GM12878 (cell line): Measurements from ENCODE around the gene STK38. TPM values are rescaled to one million over a fixed set of nuclear protein-coding genes. Genes with fewer than 3 reads are reported as not detected.

Experiments
- ATAC-seq: fragments of 200-7000 bp; cut with Tn5 transposase; 3 replicates; pipeline ENCODE4 v1.9.1; 2020; ENCODE audit warnings: mild to moderate bottlenecking, moderate library complexity
- BruUV-seq: library from RNA; stranded (reverse); fragments of 400-500 nt; replicated peaks from 2 replicates; lab custom pipeline; 2021; lab: Mats Ljungman, UMichigan
- CTCF ChIA-PET: fragments of 300-600 bp; sonication (Branson Sonifier 250); formaldehyde crosslinking; extraction: SDS; loops from one replicate; lab custom pipeline; 2021; ENCODE audit warnings: inconsistent platforms; lab: Yijun Ruan, JAX
- POLR2A ChIA-PET: fragments of 350-600 bp; formaldehyde crosslinking; extraction: SDS; loops from one replicate; lab custom pipeline; 2021; ENCODE audit warnings: inconsistent platforms; lab: Charles Lee
- RAD21 ChIA-PET: fragments of 300-600 bp; sonication (Branson Sonifier 250); formaldehyde crosslinking; loops from one replicate; lab custom pipeline; 2023; ENCODE audit warnings: antibody characterized with exemption; ENCODE audit not compliant: unreplicated experiment; lab: Charles Lee
- SMC1A ChIA-PET: fragments of 300-600 bp; sonication (Branson Sonifier 250); formaldehyde crosslinking; loops from one replicate; lab custom pipeline; 2023; ENCODE audit not compliant: unreplicated experiment, uncharacterized antibody; lab: Charles Lee
- DNase-seq: peaks from one replicate; pipeline ENCODE4 v3.0.0-alpha.2; 2011; ENCODE audit warnings: low read depth, low spot score
- FAIRE-seq: peaks from 3 replicates; lab custom pipeline; 2011; peaks lifted over from hg19 to GRCh38; lab: Jason Lieb, UNC
- H2AFZ ChIP-seq: 2 replicates; pipeline ENCODE4 v1.6.0; 2011; ENCODE audit warnings: low read depth, low read length, control low read depth; ENCODE audit not compliant: control insufficient read depth
- H3K27ac ChIP-seq: 2 replicates; pipeline ENCODE4 v1.5.1; 2011; ENCODE audit warnings: control low read depth; ENCODE audit not compliant: control insufficient read depth, insufficient read depth
- H3K27me3 ChIP-seq, 2 experiments: replicated peaks in 1 of 2; 2 replicates each; pipeline versions ENCODE4 v1.6.0 to v1.6.1; 2011; ENCODE audit warnings: low read length in 1 of 2; ENCODE audit not compliant: control insufficient read depth in 2 of 2, insufficient read depth in 2 of 2
- H3K36me3 ChIP-seq, 2 experiments: 2 replicates each; pipeline ENCODE4 v1.5.1; 2011; ENCODE audit warnings: low read length in 1 of 2; ENCODE audit not compliant: control insufficient read depth in 2 of 2, insufficient read depth in 2 of 2
- H3K4me1 ChIP-seq: 2 replicates; pipeline ENCODE4 v1.6.1; 2011; ENCODE audit warnings: mild to moderate bottlenecking, low read length, moderate library complexity, mixed read lengths; ENCODE audit not compliant: control insufficient read depth, insufficient read depth
- H3K4me2 ChIP-seq: 2 replicates; pipeline ENCODE4 v1.6.0; 2011; ENCODE audit warnings: control low read depth; ENCODE audit not compliant: control insufficient read depth, insufficient read depth
- H3K4me3 ChIP-seq: fragments of 200-600 bp; sonication (generic); 2 replicates; pipeline ENCODE4 v1.5.1; 2016
- H3K79me2 ChIP-seq: 2 replicates; pipeline ENCODE4 v1.6.0; 2011; ENCODE audit warnings: low read length; ENCODE audit not compliant: control insufficient read depth, insufficient read depth
- H3K9ac ChIP-seq: 2 replicates; pipeline ENCODE4 v1.8.0; 2011; ENCODE audit warnings: low read length, control low read depth, mixed read lengths; ENCODE audit not compliant: control insufficient read depth, insufficient read depth
- H3K9me3 ChIP-seq: replicated peaks from 3 replicates; pipeline ENCODE4 v1.5.1; 2011; ENCODE audit warnings: mild to moderate bottlenecking, low read length; ENCODE audit not compliant: control insufficient read depth, insufficient read depth
- H4K20me1 ChIP-seq: 2 replicates; pipeline ENCODE4 v1.6.0; 2011; ENCODE audit not compliant: control insufficient read depth, insufficient read depth
- ESRRA ChIP-seq: IDR thresholded peaks from 2 replicates; pipeline ENCODE4 v1.6.1; 2012; ENCODE audit warnings: mild to moderate bottlenecking, low read length, improper control_type of control experiment
- NR2C1 ChIP-seq: fragments of 450-650 bp; IDR thresholded peaks from 2 replicates; pipeline ENCODE4 v1.6.1; 2017; ENCODE audit warnings: antibody characterized with exemption, mild to moderate bottlenecking, moderate library complexity
- NRF1 ChIP-seq: conservative IDR thresholded peaks from 2 replicates; pipeline ENCODE4 v1.6.1; 2011; ENCODE audit warnings: mild to moderate bottlenecking, low read depth, low read length, improper control_type of control experiment
- RCOR1 ChIP-seq: conservative IDR thresholded peaks from 2 replicates; pipeline ENCODE4 v1.6.1; 2012; ENCODE audit warnings: low read depth, low read length, improper control_type of control experiment
- SUPT20H ChIP-seq: IDR thresholded peaks from 2 replicates; pipeline ENCODE4 v1.6.1; 2011; ENCODE audit warnings: low read depth, mild to moderate bottlenecking, low read length, moderate library complexity, borderline replicate concordance; ENCODE audit not compliant: control insufficient read depth
- TCF7 ChIP-seq: IDR thresholded peaks from 2 replicates; pipeline ENCODE4 v1.6.1; 2014; ENCODE audit warnings: antibody characterized with exemption, borderline replicate concordance
- WGBS: methylation state at CpG from one replicate; pipeline ENCODE4 v1.1.6; 2016; ENCODE audit warnings: low lambda C conversion rate; ENCODE audit not compliant: insufficient replicate concordance, insufficient coverage; ENCODE audit errors: missing lambda C conversion rate; 5-methylcytosine and 5-hydroxymethylcytosine counted together
- in situ Hi-C: fragments of 300-500 bp; cut with MboI; formaldehyde crosslinking; loops from 9 replicates; pipeline ENCODE4 v1.14.3; 2018; ENCODE audit warnings: mixed read lengths
- intact Hi-C: fragments of 100-400 bp; cut with micrococcal nuclease; formaldehyde crosslinking; loops from one replicate; pipeline ENCODE4 v1.14.2; 2022; ENCODE audit not compliant: unreplicated experiment
- polyA plus RNA-seq, 11 experiments: library from polyadenylated mRNA; depleted of rRNA in 4 of 11; unstranded in 6 of 11; stranded (reverse) in 5 of 11; fragments of >200 nt; fragmentation: Nextera tagmentation in 4 of 11; fragmentation: Illumina TruSeq in 1 of 11; extraction: Ambion mirVana in 4 of 11; extraction: Trizol in 1 of 11; gene quantifications; 1 replicate in 1 of 11; 2 replicates in 10 of 11; pipeline versions ENCODE4 v1.2.1 to v1.2.3, GENCODE V29; 2011 to 2016; ENCODE audit warnings: inconsistent platforms in 2 of 11, missing spikeins in 2 of 11, low read depth in 1 of 11
- total RNA-seq, 4 experiments: library from RNA; depleted of rRNA in 3 of 4; stranded (reverse); fragments of >200 nt in 3 of 4; fragmentation: Illumina TruSeq in 1 of 4; extraction: Trizol in 1 of 4; gene quantifications; 2 replicates each; pipeline versions ENCODE4 v1.2.1 to v1.2.3, GENCODE V29; 2013 to 2021
- TF ChIP-seq, protein P1 (sequence below): IDR thresholded peaks from 2 replicates; pipeline ENCODE4 v1.6.1; 2012; ENCODE audit warnings: improper control_type of control experiment, low read depth, low read length; ENCODE audit not compliant: insufficient replicate concordance

STK38 gene
- total and polyA plus RNA-seq, 10 of the 15 experiments (the other 5 are each of a cell fraction or from before 2014, with no cell fraction given) = 4.1 to 18.7 (median 13.6) TPM

DNA sequence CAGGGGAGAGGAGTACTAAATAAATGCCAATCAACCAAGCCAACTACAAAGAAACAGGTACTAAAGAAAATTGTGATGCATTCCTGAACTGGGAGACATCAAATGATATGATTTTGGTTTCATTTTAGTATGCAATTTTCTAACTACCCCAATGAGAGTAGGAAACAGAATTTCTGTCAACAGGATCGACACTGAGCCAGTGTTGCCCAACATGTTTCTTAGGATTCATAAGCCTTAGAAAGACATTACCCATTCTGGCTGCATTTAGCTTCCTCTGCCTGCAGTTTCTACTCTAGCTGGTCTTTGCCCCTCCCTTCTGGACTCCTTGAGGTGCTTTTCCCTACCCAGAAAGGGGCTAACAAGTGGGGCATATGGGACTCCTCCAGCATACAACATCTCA, 54.7 kb downstream of the STK38 start:
- POLR2A ChIA-PET = interaction anchor here (0.7 kb wide), 1 partner anchor 29 kb away, joined by 4 read pairs; no protein-coding TSS in a partner anchor
- CTCF ChIA-PET = no interaction called here
- no peak overlapping the region for H3K4me2 ChIP-seq
- H3K4me3 ChIP-seq = no peak overlapping the region
- in situ Hi-C loops = no loop called here
- intact Hi-C loops = no loop called here
- no peaks in the 10 kb centered on the region for H3K27me3 ChIP-seq
- no peaks in the 10 kb centered on the region for H3K9me3 ChIP-seq
- SMC1A ChIA-PET = no interaction called here
- ATAC-seq (no peak), DNase-seq (no peak), FAIRE-seq (no peak)
- H3K27ac ChIP-seq = no peak overlapping the region
- no peak overlapping the region for H3K9ac ChIP-seq
- RAD21 ChIA-PET = no interaction called here
- no TSS peak for BruUV-seq
- 100% methylated on average over 1 of the region's 1 CpG for WGBS
- no peaks in the 10 kb centered on the region for H3K79me2 ChIP-seq
- H3K4me1 ChIP-seq = no peaks in the 10 kb centered on the region
- no peak overlapping the region for H2AFZ ChIP-seq
- no peaks in the 10 kb centered on the region for H4K20me1 ChIP-seq
- peaks cover 0 to 8% of the 10 kb centered on the region in 2 experiments; a peak in 2 of 4 replicates for H3K36me3 ChIP-seq
- TF ChIP-seq, protein P1, sequence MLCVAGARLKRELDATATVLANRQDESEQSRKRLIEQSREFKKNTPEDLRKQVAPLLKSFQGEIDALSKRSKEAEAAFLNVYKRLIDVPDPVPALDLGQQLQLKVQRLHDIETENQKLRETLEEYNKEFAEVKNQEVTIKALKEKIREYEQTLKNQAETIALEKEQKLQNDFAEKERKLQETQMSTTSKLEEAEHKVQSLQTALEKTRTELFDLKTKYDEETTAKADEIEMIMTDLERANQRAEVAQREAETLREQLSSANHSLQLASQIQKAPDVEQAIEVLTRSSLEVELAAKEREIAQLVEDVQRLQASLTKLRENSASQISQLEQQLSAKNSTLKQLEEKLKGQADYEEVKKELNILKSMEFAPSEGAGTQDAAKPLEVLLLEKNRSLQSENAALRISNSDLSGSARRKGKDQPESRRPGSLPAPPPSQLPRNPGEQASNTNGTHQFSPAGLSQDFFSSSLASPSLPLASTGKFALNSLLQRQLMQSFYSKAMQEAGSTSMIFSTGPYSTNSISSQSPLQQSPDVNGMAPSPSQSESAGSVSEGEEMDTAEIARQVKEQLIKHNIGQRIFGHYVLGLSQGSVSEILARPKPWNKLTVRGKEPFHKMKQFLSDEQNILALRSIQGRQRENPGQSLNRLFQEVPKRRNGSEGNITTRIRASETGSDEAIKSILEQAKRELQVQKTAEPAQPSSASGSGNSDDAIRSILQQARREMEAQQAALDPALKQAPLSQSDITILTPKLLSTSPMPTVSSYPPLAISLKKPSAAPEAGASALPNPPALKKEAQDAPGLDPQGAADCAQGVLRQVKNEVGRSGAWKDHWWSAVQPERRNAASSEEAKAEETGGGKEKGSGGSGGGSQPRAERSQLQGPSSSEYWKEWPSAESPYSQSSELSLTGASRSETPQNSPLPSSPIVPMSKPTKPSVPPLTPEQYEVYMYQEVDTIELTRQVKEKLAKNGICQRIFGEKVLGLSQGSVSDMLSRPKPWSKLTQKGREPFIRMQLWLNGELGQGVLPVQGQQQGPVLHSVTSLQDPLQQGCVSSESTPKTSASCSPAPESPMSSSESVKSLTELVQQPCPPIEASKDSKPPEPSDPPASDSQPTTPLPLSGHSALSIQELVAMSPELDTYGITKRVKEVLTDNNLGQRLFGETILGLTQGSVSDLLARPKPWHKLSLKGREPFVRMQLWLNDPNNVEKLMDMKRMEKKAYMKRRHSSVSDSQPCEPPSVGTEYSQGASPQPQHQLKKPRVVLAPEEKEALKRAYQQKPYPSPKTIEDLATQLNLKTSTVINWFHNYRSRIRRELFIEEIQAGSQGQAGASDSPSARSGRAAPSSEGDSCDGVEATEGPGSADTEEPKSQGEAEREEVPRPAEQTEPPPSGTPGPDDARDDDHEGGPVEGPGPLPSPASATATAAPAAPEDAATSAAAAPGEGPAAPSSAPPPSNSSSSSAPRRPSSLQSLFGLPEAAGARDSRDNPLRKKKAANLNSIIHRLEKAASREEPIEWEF = no peak
- TF ChIP-seq TCF7 (no peak), RCOR1 (no peak), SUPT20H (no peak), NR2C1 (no peak), NRF1 (no peak), ESRRA (no peak)
- TF ChIP-seq, all 136 proteins: peak for 0
